OCI-LY7 (cell line): Measurements from ENCODE around the gene UBQLN1. TPM values are rescaled to one million over a fixed set of nuclear protein-coding genes. Genes with fewer than 3 reads are reported as not detected.
A peak's percentile ranks its signal among the peaks of the same experiment; 100 is the strongest.
"Not testable (repeated sequence)": the region's sequence is repeated elsewhere in the genome, so short reads cannot be mapped to it uniquely, and the experiment has no call there.

ENCODE experiments used
- BruUV-seq: library from RNA; stranded (reverse); fragments of 400-500 nt; replicated peaks from 2 replicates; lab custom pipeline; 2021; lab: Mats Ljungman, UMichigan
- CTCF ChIA-PET: fragments of 300-600 bp; sonication (Branson Sonifier 250); formaldehyde crosslinking; loops from one replicate; lab custom pipeline; 2022; ENCODE audit warnings: antibody characterized with exemption; ENCODE audit not compliant: unreplicated experiment; lab: Charles Lee
- POLR2A ChIA-PET: fragments of 300-600 bp; sonication (Branson Sonifier 250); formaldehyde crosslinking; loops from one replicate; lab custom pipeline; 2022; ENCODE audit warnings: antibody characterized with exemption; lab: Charles Lee
- DNase-seq: peaks from one replicate; pipeline ENCODE4 v3.0.0-alpha.2; 2015; ENCODE audit warnings: low spot score
- H2AFZ ChIP-seq: fragments of 200-600 bp; sonication (generic), shearing (Covaris generic); 2 replicates; pipeline ENCODE4 v1.6.1; 2014; ENCODE audit warnings: mild to moderate bottlenecking, antibody characterized with exemption, low read length, moderate library complexity
- H3K27ac ChIP-seq: fragments of 200-600 bp; sonication (generic); 2 replicates; pipeline ENCODE4 v1.5.1; 2014; ENCODE audit warnings: mixed run types, low read depth, mild to moderate bottlenecking, moderate library complexity, low read length, inconsistent platforms; ENCODE audit not compliant: poor library complexity, severe bottlenecking
- H3K36me3 ChIP-seq: fragments of 200-600 bp; sonication (generic); 2 replicates; pipeline ENCODE4 v1.6.1; 2014; ENCODE audit warnings: mild to moderate bottlenecking, antibody characterized with exemption, low read length, moderate library complexity, mixed read lengths; ENCODE audit not compliant: insufficient read depth
- H3K4me1 ChIP-seq: fragments of 200-600 bp; sonication (generic); 2 replicates; pipeline ENCODE4 v1.5.1; 2014; ENCODE audit warnings: mild to moderate bottlenecking, low read length; ENCODE audit not compliant: insufficient read depth, poor library complexity, severe bottlenecking
- H3K4me2 ChIP-seq: fragments of 200-600 bp; sonication (generic); 2 replicates; pipeline ENCODE4 v1.6.1; 2014; ENCODE audit warnings: mild to moderate bottlenecking, low read length
- H3K4me3 ChIP-seq: fragments of 200-600 bp; sonication (generic); 2 replicates; pipeline ENCODE4 v1.5.1; 2014; ENCODE audit warnings: mild to moderate bottlenecking, low read depth, low read length; ENCODE audit not compliant: poor library complexity, severe bottlenecking
- H3K79me2 ChIP-seq: fragments of 200-600 bp; sonication (generic); 2 replicates; pipeline ENCODE4 v1.6.1; 2016; ENCODE audit warnings: low read depth, mild to moderate bottlenecking, low read length, moderate library complexity, mixed read lengths; ENCODE audit not compliant: insufficient read depth
- H3K9me2 ChIP-seq: fragments of 200-600 bp; sonication (generic); 2 replicates; pipeline ENCODE4 v1.6.1; 2016; ENCODE audit warnings: mild to moderate bottlenecking, low read length, mixed read lengths; ENCODE audit not compliant: insufficient read depth
- H3K9me3 ChIP-seq: fragments of 200-600 bp; sonication (generic); 2 replicates; pipeline ENCODE4 v1.6.1; 2014; ENCODE audit warnings: mild to moderate bottlenecking, mixed run types, low read length, mixed read lengths
- H4K20me1 ChIP-seq: fragments of 200-600 bp; sonication (generic); 2 replicates; pipeline ENCODE4 v1.6.1; 2014; ENCODE audit warnings: mild to moderate bottlenecking, antibody characterized with exemption, low read length, moderate library complexity, mixed read lengths; ENCODE audit not compliant: insufficient read depth
- CTCF ChIP-seq: fragments of 200-600 bp; sonication (generic); conservative IDR thresholded peaks from 2 replicates; pipeline ENCODE4 v1.5.1; 2014; ENCODE audit warnings: mild to moderate bottlenecking, antibody characterized with exemption, low read length, moderate library complexity, mixed read lengths
- EZH2phosphoT487 ChIP-seq: fragments of 200-600 bp; sonication (generic); IDR thresholded peaks from 2 replicates; pipeline ENCODE4 v1.6.1; 2018; ENCODE audit warnings: low read depth, borderline replicate concordance, mild to moderate bottlenecking, mixed run types, antibody characterized with exemption, low read length, moderate library complexity, mixed read lengths
- intact Hi-C: fragments of 100-400 bp; cut with micrococcal nuclease; formaldehyde crosslinking; loops from one replicate; pipeline ENCODE4 v1.10.0; 2022; ENCODE audit not compliant: unreplicated experiment
- total RNA-seq, 2 experiments: library from RNA; depleted of rRNA in 1 of 2; stranded (reverse); fragments of >200 nt in 1 of 2; shearing (Covaris generic) in 1 of 2; gene quantifications; 2 replicates each; pipeline ENCODE4 v1.2.3, GENCODE V29; 2014 to 2022

UBQLN1 gene
- total RNA-seq, 2 experiments from 2014 or later = 115 to 179 TPM

GRCh38 chr9:83706676-83707517, 861 bp downstream of the UBQLN1 start:
- ChIA-PET CTCF (no interaction called here), POLR2A (interaction anchor here (0.8 to 3.5 kb wide), 7 partner anchors 10 to 82 kb away, joined by 3 to 41 read pairs (median 7); partner anchors contain the start of gene IDNK)
- Histone ChIP-seq H3K4me3 (peak overlapping the region; percentile 89), H3K4me2 (peak overlapping the region; percentile 84), H3K9me2 (no peaks in the 10 kb centered on the region), H3K4me1 (peaks cover 47% of the 10 kb centered on the region), H3K9me3 (no peaks in the 10 kb centered on the region), H4K20me1 (peaks cover 16% of the 10 kb centered on the region; the same call in 1 of the 2 replicates), H3K27ac (peak overlapping the region; percentile 85), H3K36me3 (peaks cover 18% of the 10 kb centered on the region), H2AFZ (peak overlapping the region; percentile 10; the same call in 1 of the 2 replicates), H3K79me2 (peaks cover 57% of the 10 kb centered on the region)
- peak; percentile 73 for DNase-seq
- TF ChIP-seq CTCF (no peak), EZH2phosphoT487 (no peak)
- intact Hi-C loops = loop anchor here (1.0 to 5.0 kb wide), 4 partner anchors 14 to 273 kb away; partner anchors contain the start of genes GKAP1, HNRNPK, IDNK and RMI1
- TSS peak; percentile 67 for BruUV-seq

- POLR2A ChIA-PET = interaction anchor here (0.9 to 1.4 kb wide), 3 partner anchors 9 to 82 kb away, joined by 3 to 6 read pairs (median 4); partner anchors contain the start of gene IDNK
- BruUV-seq = not testable (repeated sequence)
These were observed 2.5 kb downstream of the UBQLN1 start for GRCh38 chr9:83705219-83705651.

GRCh38 chr9:83701769-83702168, 6.0 kb downstream of the UBQLN1 start:
- POLR2A ChIA-PET = interaction anchor here (0.7 to 4.5 kb wide), 6 partner anchors 10 to 117 kb away, joined by 3 to 38 read pairs (median 4); no protein-coding TSS in a partner anchor
- CTCF ChIA-PET = no interaction called here
- Histone ChIP-seq H3K4me2 (peak overlapping the region; percentile 84), H4K20me1 (peaks cover 43% of the 10 kb centered on the region; the same call in 1 of the 2 replicates), H3K9me2 (no peaks in the 10 kb centered on the region), H3K4me1 (peaks cover 87% of the 10 kb centered on the region), H3K79me2 (peaks cover 100% of the 10 kb centered on the region), H3K4me3 (peak overlapping the region; percentile 89), H3K27ac (peak overlapping the region; percentile 82), H3K9me3 (peaks cover 3% of the 10 kb centered on the region; the same call in 1 of the 2 replicates), H3K36me3 (peaks cover 29% of the 10 kb centered on the region), H2AFZ (no peak overlapping the region)
- BruUV-seq = no TSS peak
- intact Hi-C loops = no loop called here
- TF ChIP-seq EZH2phosphoT487 = no peak
- no peak for TF ChIP-seq CTCF
- peak; percentile 34 for DNase-seq

More at GRCh38 chr9:83705219-83705651, 2.5 kb downstream of the UBQLN1 start:
- intact Hi-C loops = loop anchor here (5.0 kb wide), 1 partner anchor 112 kb away; the partner anchor contains the start of gene GKAP1
- Histone ChIP-seq H4K20me1 (peaks cover 29% of the 10 kb centered on the region; the same call in 1 of the 2 replicates), H3K4me3 (peak overlapping the region; percentile 89), H3K4me2 (peak overlapping the region; percentile 84), H3K79me2 (peaks cover 74% of the 10 kb centered on the region), H3K4me1 (peaks cover 64% of the 10 kb centered on the region), H3K27ac (peak overlapping the region; percentile 85), H3K36me3 (peaks cover 18% of the 10 kb centered on the region)
- H3K9me3 ChIP-seq, H2AFZ ChIP-seq, H3K9me2 ChIP-seq, CTCF ChIA-PET: not testable (repeated sequence)
- peak; percentile 56 for DNase-seq
